Embryonic facial prominence (tissue), 1 donor: ENCODE data around the gene TBC1D2B.

ENCODE experiments used
- DNase-seq: peaks from one replicate; pipeline ENCODE4 v3.0.0-alpha.2; 2016; ENCODE audit errors: extremely low spot score

The TBC1D2B gene

GRCh38 chr15:78072080-78072892 lies 5.2 kb downstream of the TBC1D2B start:
- no peak for DNase-seq

GRCh38 chr15:78071383-78071782 lies 6.1 kb downstream of the TBC1D2B start:
- DNase-seq = no peak

GRCh38 chr15:78070049-78070700 lies 7.3 kb downstream of the TBC1D2B start:
- no peak for DNase-seq

GRCh38 chr15:78069462-78070029 lies 8.0 kb downstream of the TBC1D2B start:
- DNase-seq = no peak

- DNase-seq = no peak
These were observed 8.5 kb downstream of the TBC1D2B start for GRCh38 chr15:78069052-78069414.

GRCh38 chr15:78067328-78068228 lies 9.9 kb downstream of the TBC1D2B start:
- DNase-seq = no peak

- DNase-seq = no peak
These were observed 11.3 kb downstream of the TBC1D2B start for GRCh38 chr15:78065973-78066946.

GRCh38 chr15:78065284-78065872 lies 12.1 kb downstream of the TBC1D2B start:
- DNase-seq = no peak

GRCh38 chr15:78064544-78064943 lies 13.0 kb downstream of the TBC1D2B start:
- DNase-seq = no peak

- no peak for DNase-seq
These were observed 13.5 kb downstream of the TBC1D2B start for GRCh38 chr15:78063970-78064385.

GRCh38 chr15:78063217-78063616 lies 14.3 kb downstream of the TBC1D2B start:
- no peak for DNase-seq

GRCh38 chr15:78061963-78062427 lies 15.5 kb downstream of the TBC1D2B start:
- DNase-seq = no peak

GRCh38 chr15:78060232-78060631 lies 17.3 kb downstream of the TBC1D2B start:
- no peak for DNase-seq

- no peak for DNase-seq
These were observed 18.2 kb downstream of the TBC1D2B start for GRCh38 chr15:78059110-78059839.

GRCh38 chr15:78058401-78058935 lies 19.0 kb downstream of the TBC1D2B start:
- DNase-seq = no peak

GRCh38 chr15:78057803-78058202 lies 19.7 kb downstream of the TBC1D2B start:
- no peak for DNase-seq

- no peak for DNase-seq
These were observed 20.7 kb downstream of the TBC1D2B start for GRCh38 chr15:78056714-78057269.

GRCh38 chr15:78055919-78056713 lies 21.4 kb downstream of the TBC1D2B start:
- DNase-seq = no peak
